Skeletal muscle satellite cell (primary cell): Measurements from ENCODE around the gene TGFB2.
A peak's percentile ranks its signal among the peaks of the same experiment; 100 is the strongest.

Source experiments
- H3K27me3 ChIP-seq: 2 replicates; pipeline ENCODE4 v1.7.0; 2013; ENCODE audit warnings: low read length; ENCODE audit not compliant: control insufficient read depth, insufficient read depth
- H3K36me3 ChIP-seq: 2 replicates; pipeline ENCODE4 v1.7.0; 2013; ENCODE audit warnings: mild to moderate bottlenecking, control low read depth, low read length; ENCODE audit not compliant: insufficient read depth
- H3K4me1 ChIP-seq: 2 replicates; pipeline ENCODE4 v1.7.0; 2013; ENCODE audit warnings: low read length; ENCODE audit not compliant: control insufficient read depth, insufficient read depth
- H3K4me2 ChIP-seq: 2 replicates; pipeline ENCODE4 v1.7.0; 2013; ENCODE audit warnings: mild to moderate bottlenecking, low read length
- H3K4me3 ChIP-seq: 2 replicates; pipeline ENCODE4 v1.7.0; 2013; ENCODE audit warnings: low read length
- H3K9ac ChIP-seq: 2 replicates; pipeline ENCODE4 v1.7.0; 2013; ENCODE audit warnings: mild to moderate bottlenecking, low read depth, low read length, moderate library complexity
- H3K9me3 ChIP-seq: replicated peaks from 2 replicates; pipeline ENCODE4 v1.7.0; 2013; ENCODE audit warnings: mild to moderate bottlenecking, control low read depth, low read length

The TGFB2 gene

GRCh38 chr1:218435528-218435927, 90.4 kb downstream of the TGFB2 start:
- Histone ChIP-seq H3K9me3 (no peaks in the 10 kb centered on the region), H3K9ac (no peak overlapping the region), H3K4me1 (peaks cover 13% of the 10 kb centered on the region), H3K4me2 (no peak overlapping the region), H3K27me3 (no peaks in the 10 kb centered on the region), H3K36me3 (peaks cover 16% of the 10 kb centered on the region), H3K4me3 (no peak overlapping the region)

- no peak overlapping the region for H3K4me3 ChIP-seq
- H3K9ac ChIP-seq, result no peak overlapping the region
- peaks cover 21% of the 10 kb centered on the region for H3K36me3 ChIP-seq
- H3K4me1 ChIP-seq, result peaks cover 10% of the 10 kb centered on the region
- no peaks in the 10 kb centered on the region for H3K9me3 ChIP-seq
- H3K4me2 ChIP-seq, result no peak overlapping the region
- H3K27me3 ChIP-seq, result no peaks in the 10 kb centered on the region
These were observed 91.2 kb downstream of the TGFB2 start for GRCh38 chr1:218436346-218436745.

GRCh38 chr1:218436997-218437396, 91.9 kb downstream of the TGFB2 start:
- H3K36me3 ChIP-seq, result peaks cover 25% of the 10 kb centered on the region
- no peak overlapping the region for H3K9ac ChIP-seq
- no peaks in the 10 kb centered on the region for H3K27me3 ChIP-seq

GRCh38 chr1:218439541-218440295, 94.6 kb downstream of the TGFB2 start:
- Histone ChIP-seq H3K4me2 (no peak overlapping the region), H3K4me1 (peaks cover 10% of the 10 kb centered on the region), H3K9me3 (no peaks in the 10 kb centered on the region), H3K9ac (peak overlapping the region; percentile 27), H3K36me3 (peaks cover 24% of the 10 kb centered on the region), H3K4me3 (no peak overlapping the region), H3K27me3 (no peaks in the 10 kb centered on the region)

More at GRCh38 chr1:218436997-218437396, 91.9 kb downstream of the TGFB2 start:
- H3K4me1 ChIP-seq, result peaks cover 10% of the 10 kb centered on the region
- no peak overlapping the region for H3K4me3 ChIP-seq
- H3K9me3 ChIP-seq, result no peaks in the 10 kb centered on the region
- no peak overlapping the region for H3K4me2 ChIP-seq

- Histone ChIP-seq H3K27me3 (no peaks in the 10 kb centered on the region), H3K4me2 (no peak overlapping the region)
These were observed 98.1 kb downstream of the TGFB2 start for GRCh38 chr1:218443255-218443654.

GRCh38 chr1:218444173-218444572, 99.0 kb downstream of the TGFB2 start:
- H3K4me2 ChIP-seq, result no peak overlapping the region
- no peak overlapping the region for H3K4me3 ChIP-seq
- H3K36me3 ChIP-seq, result peaks cover 9% of the 10 kb centered on the region
- H3K27me3 ChIP-seq, result no peaks in the 10 kb centered on the region
- no peak overlapping the region for H3K9ac ChIP-seq
- H3K9me3 ChIP-seq, result no peaks in the 10 kb centered on the region
- peaks cover 22% of the 10 kb centered on the region for H3K4me1 ChIP-seq

More at GRCh38 chr1:218443255-218443654, 98.1 kb downstream of the TGFB2 start:
- Histone ChIP-seq H3K4me3 (no peak overlapping the region), H3K36me3 (peaks cover 9% of the 10 kb centered on the region), H3K4me1 (peaks cover 24% of the 10 kb centered on the region), H3K9ac (no peak overlapping the region), H3K9me3 (no peaks in the 10 kb centered on the region)

GRCh38 chr1:218444588-218444987, 99.5 kb downstream of the TGFB2 start:
- Histone ChIP-seq H3K36me3 (peaks cover 9% of the 10 kb centered on the region), H3K27me3 (no peaks in the 10 kb centered on the region), H3K4me1 (peaks cover 18% of the 10 kb centered on the region), H3K4me2 (no peak overlapping the region), H3K9ac (no peak overlapping the region), H3K9me3 (no peaks in the 10 kb centered on the region), H3K4me3 (no peak overlapping the region)

GRCh38 chr1:218447010-218447689, 102.0 kb downstream of the TGFB2 start:
- Histone ChIP-seq H3K9ac (peak overlapping the region; percentile 47), H3K4me2 (peak overlapping the region; percentile 15), H3K36me3 (no peaks in the 10 kb centered on the region), H3K27me3 (no peaks in the 10 kb centered on the region), H3K4me3 (no peak overlapping the region), H3K4me1 (peaks cover 14% of the 10 kb centered on the region), H3K9me3 (no peaks in the 10 kb centered on the region)

- Histone ChIP-seq H3K27me3 (no peaks in the 10 kb centered on the region), H3K9me3 (no peaks in the 10 kb centered on the region), H3K4me2 (no peak overlapping the region), H3K36me3 (no peaks in the 10 kb centered on the region), H3K4me3 (no peak overlapping the region), H3K9ac (no peak overlapping the region), H3K4me1 (peaks cover 12% of the 10 kb centered on the region)
These were observed 106.3 kb downstream of the TGFB2 start for GRCh38 chr1:218451415-218451814.

- Histone ChIP-seq H3K9me3 (no peaks in the 10 kb centered on the region), H3K4me1 (peaks cover 6% of the 10 kb centered on the region), H3K27me3 (no peaks in the 10 kb centered on the region), H3K36me3 (no peaks in the 10 kb centered on the region), H3K4me3 (no peak overlapping the region), H3K9ac (no peak overlapping the region), H3K4me2 (no peak overlapping the region)
These were observed 109.7 kb downstream of the TGFB2 start for GRCh38 chr1:218454700-218455282.

GRCh38 chr1:218456444-218456843, 111.3 kb downstream of the TGFB2 start:
- Histone ChIP-seq H3K4me2 (no peak overlapping the region), H3K36me3 (no peaks in the 10 kb centered on the region), H3K4me1 (peaks cover 16% of the 10 kb centered on the region), H3K9me3 (no peaks in the 10 kb centered on the region), H3K9ac (no peak overlapping the region), H3K4me3 (no peak overlapping the region), H3K27me3 (no peaks in the 10 kb centered on the region)
